ENCODE measurements around the gene CCDC17. TPM values are rescaled to one million over a fixed set of nuclear protein-coding genes. Genes with fewer than 3 reads are reported as not detected.

CCDC17 gene
- total RNA-seq, 1 donor from 2014 or later, result 20.3 TPM

DNA sequence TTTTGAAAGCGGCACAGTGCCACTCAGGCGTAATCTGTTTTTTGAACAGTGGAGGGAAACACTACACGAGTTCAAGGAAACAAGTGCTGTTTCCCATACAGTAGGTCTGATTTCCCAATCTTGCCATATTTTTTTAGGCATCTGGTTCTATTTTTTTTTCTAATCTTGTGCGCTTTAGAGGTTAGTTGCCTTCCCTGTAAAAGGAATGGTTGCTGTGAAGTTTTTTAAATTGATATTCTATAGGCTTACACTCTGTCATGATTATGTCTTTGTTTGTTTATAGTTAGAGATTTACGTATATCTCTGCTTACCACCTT, 38.8 kb downstream of the CCDC17 start:
- DNase-seq, result no peak
- Histone ChIP-seq H3K36me3 (no peaks in the 10 kb centered on the region), H3K4me1 (peaks cover 23% of the 10 kb centered on the region), H3K4me3 (peak overlapping the region; percentile 100), H3K27ac (peak overlapping the region; percentile 96), H3K9me3 (no peaks in the 10 kb centered on the region), H3K27me3 (ENCODE audit: low read depth) (no peaks in the 10 kb centered on the region)
- intact Hi-C loops (cut with DNase I), result no loop called here
- TF ChIP-seq, protein P1, sequence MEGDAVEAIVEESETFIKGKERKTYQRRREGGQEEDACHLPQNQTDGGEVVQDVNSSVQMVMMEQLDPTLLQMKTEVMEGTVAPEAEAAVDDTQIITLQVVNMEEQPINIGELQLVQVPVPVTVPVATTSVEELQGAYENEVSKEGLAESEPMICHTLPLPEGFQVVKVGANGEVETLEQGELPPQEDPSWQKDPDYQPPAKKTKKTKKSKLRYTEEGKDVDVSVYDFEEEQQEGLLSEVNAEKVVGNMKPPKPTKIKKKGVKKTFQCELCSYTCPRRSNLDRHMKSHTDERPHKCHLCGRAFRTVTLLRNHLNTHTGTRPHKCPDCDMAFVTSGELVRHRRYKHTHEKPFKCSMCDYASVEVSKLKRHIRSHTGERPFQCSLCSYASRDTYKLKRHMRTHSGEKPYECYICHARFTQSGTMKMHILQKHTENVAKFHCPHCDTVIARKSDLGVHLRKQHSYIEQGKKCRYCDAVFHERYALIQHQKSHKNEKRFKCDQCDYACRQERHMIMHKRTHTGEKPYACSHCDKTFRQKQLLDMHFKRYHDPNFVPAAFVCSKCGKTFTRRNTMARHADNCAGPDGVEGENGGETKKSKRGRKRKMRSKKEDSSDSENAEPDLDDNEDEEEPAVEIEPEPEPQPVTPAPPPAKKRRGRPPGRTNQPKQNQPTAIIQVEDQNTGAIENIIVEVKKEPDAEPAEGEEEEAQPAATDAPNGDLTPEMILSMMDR (IDR thresholded peaks at IDR 0.05), result no peak
- no peak for ATAC-seq

DNA sequence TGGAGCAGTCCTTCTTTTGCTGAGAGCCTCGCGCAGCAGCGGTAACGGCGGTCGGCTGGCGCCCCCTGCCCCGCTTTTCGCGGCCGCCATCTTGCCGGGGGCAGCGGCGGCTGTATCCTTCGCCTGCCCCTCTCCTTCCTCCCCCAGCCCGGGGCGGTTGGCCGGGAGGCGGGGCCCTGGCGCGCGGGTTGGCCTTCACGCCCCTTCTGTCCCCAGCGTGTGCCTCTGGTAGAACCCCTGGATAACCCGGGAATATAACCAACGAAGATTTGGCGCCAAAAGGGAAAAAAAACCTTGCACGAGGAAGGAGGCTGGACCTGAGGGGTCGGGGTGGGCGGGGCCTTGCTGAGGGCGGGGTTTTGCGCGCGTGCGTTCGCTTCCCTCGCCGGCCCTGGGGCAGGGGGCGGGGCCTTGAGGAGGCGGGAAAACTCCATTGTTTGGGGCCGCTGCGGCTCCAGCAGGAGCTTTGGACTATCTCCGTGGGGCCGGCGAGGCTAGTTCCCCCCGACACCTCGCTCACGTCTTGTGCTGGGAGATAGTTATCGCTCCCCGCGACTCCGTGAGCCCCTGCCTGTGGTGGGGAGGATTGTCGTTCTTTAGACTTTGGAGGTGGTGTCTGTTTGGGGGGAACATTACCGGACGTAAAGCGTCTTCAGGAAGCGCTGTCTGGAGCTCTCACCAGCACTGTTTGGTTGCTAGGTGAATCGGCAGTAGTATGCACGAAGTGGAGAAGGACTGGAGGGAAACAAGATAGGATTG, 39.3 kb downstream of the CCDC17 start:
- peaks cover 23% of the 10 kb centered on the region for H3K4me1 ChIP-seq
- no peaks in the 10 kb centered on the region for H3K36me3 ChIP-seq
- peak overlapping the region; percentile 100 for H3K4me3 ChIP-seq
- peak overlapping the region; percentile 96 for H3K27ac ChIP-seq
- DNase-seq, result peak; percentile 91
- intact Hi-C loops (cut with DNase I), result no loop called here
- peak; percentile 91 for ATAC-seq
- H3K27me3 ChIP-seq (ENCODE audit: low read depth), result no peaks in the 10 kb centered on the region
- no peaks in the 10 kb centered on the region for H3K9me3 ChIP-seq
- TF ChIP-seq, protein P1 (IDR thresholded peaks at IDR 0.05), result no peak

DNA sequence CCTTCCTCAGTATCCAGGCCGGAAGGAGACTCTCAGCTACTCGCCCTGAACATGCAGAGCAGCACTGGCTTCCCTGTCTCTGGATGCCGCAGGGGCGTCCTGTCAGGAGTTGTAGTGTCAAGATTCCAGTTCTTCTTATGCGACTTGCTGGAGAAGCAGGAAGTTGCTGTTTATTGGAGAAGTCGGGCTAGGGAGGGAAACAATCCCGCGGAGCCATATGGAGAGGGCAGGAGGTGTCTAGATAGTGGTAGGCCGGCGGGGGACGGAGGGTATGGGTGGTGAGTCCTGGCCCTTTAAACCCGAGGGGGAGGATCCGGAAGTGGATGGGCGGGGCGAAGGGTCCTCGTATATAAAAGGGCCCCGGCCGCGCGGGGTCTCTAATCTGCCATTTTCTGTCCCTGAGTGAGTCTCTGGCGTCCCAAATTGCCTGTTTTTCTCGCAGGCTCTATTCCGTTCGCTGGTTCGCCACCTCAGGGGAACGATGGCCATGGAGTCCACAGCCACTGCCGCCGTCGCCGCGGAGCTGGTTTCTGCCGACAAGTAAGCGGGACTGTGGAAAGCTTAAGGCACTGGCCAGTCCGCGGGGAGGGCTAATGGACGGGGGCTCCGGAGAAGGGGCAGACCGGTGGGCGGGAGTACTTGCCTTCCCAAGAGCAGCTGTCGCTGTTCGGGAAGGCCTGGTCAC, 40.0 kb downstream of the CCDC17 start, which contains the start of gene NASP:
TSS of gene NASP (plus strand) at position 376 of the 685 bp plus-strand sequence. CDS start at position 482, 106 bp downstream.
- peak; percentile 93 for DNase-seq
- intact Hi-C loops (cut with DNase I), result no loop called here
- Histone ChIP-seq H3K4me1 (peaks cover 23% of the 10 kb centered on the region), H3K27me3 (ENCODE audit: low read depth) (no peaks in the 10 kb centered on the region), H3K9me3 (no peaks in the 10 kb centered on the region), H3K27ac (peak within 1 kb of the TSS; percentile 96), H3K4me3 (peak within 1 kb of the TSS; percentile 100), H3K36me3 (no peaks in the 10 kb centered on the region)
- TF ChIP-seq, protein P1 (IDR thresholded peaks at IDR 0.05), result no peak
- ATAC-seq, result peak; percentile 93 to 94

- peak; percentile 96 for DNase-seq
- ATAC-seq, result peak; percentile 91 to 94
- intact Hi-C loops (cut with DNase I), result no loop called here
- H3K36me3 ChIP-seq, result no peaks in the 10 kb centered on the region
- TF ChIP-seq, protein P1 (IDR thresholded peaks at IDR 0.05), result no peak
- no peaks in the 10 kb centered on the region for H3K27me3 ChIP-seq (ENCODE audit: low read depth)
- peak overlapping the region; percentile 100 for H3K4me3 ChIP-seq
- peaks cover 23% of the 10 kb centered on the region for H3K4me1 ChIP-seq
- peak overlapping the region; percentile 96 for H3K27ac ChIP-seq
- H3K9me3 ChIP-seq, result no peaks in the 10 kb centered on the region
Observed at GRCh38 chr1:45583264-45583665, 40.6 kb downstream of the CCDC17 start.

DNA sequence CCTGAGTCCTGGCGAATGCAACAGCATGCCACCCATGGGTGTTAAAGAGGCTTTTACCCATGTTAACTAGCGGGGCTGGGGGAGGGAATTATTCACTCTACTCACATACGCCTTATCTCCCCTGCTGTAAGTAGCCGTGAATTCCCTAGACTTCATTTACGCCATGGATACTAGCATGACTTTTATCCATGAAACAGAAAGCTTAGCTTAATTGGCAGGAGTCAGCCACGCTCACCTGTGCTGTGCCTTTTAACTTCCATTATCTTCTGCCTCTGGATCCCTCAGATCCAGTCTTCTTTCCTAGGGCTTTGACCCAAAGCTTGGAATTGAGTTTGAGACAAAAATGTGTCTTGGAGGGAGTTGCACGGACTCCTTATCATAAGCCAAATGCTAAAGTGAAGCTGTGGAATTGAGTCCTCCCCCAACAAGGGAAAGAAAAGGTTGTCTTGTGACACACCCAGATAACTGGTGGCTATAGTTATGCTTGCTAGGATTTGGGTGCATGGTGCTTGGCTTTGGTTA, 49.7 kb downstream of the CCDC17 start:
- Histone ChIP-seq H3K36me3 (peaks cover 18% of the 10 kb centered on the region), H3K27ac (no peak overlapping the region), H3K4me3 (no peak overlapping the region), H3K4me1 (no peaks in the 10 kb centered on the region), H3K9me3 (no peaks in the 10 kb centered on the region), H3K27me3 (ENCODE audit: low read depth) (no peaks in the 10 kb centered on the region)
- ATAC-seq, result no peak
- TF ChIP-seq, protein P1 (IDR thresholded peaks at IDR 0.05), result no peak
- DNase-seq, result no peak
- intact Hi-C loops (cut with DNase I), result loop anchor here (5.0 kb wide), 1 partner anchor 62 kb away; no protein-coding TSS in a partner anchor

Measured in lower lobe of right lung (tissue), 2 donors.